ENCODE measurements around the gene GPR137B. TPM values are rescaled to one million over a fixed set of nuclear protein-coding genes. Genes with fewer than 3 reads are reported as not detected.
A peak's percentile ranks its signal among the peaks of the same experiment; 100 is the strongest.

The GPR137B gene
- total RNA-seq, 3 donors from 2014 or later: 6.0 to 13.3 (median 8.5) TPM

DNA sequence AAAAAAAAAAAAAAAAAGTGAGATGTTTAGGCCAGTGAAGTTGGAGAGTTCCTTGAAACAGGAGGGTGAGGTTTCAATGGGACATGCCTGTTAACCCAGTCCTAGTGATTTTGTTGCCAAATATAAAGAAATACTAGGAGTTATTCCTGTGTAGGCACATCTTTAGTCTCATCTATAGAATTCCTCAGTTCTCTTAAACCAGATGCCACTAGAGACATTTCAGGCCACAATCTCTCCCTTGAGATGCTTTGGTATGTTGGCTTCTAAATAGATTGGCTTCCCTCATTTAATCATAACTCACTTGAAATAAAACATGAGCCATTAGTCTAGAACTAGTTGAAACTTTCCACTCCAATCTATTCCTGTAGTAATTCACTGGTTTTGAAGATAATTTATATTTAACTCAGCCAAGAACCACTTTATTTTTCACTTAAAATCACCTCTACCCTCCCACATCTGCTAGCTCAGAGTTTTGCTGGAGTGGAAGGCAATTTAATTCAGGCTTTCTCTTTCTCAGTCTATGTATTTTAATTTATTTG is 29.8 kb downstream of the GPR137B start:
- no peaks in the 10 kb centered on the region for H3K4me1 ChIP-seq (ENCODE audit: low read depth)
- no peak overlapping the region for H3K4me3 ChIP-seq
- TF ChIP-seq, protein P1, sequence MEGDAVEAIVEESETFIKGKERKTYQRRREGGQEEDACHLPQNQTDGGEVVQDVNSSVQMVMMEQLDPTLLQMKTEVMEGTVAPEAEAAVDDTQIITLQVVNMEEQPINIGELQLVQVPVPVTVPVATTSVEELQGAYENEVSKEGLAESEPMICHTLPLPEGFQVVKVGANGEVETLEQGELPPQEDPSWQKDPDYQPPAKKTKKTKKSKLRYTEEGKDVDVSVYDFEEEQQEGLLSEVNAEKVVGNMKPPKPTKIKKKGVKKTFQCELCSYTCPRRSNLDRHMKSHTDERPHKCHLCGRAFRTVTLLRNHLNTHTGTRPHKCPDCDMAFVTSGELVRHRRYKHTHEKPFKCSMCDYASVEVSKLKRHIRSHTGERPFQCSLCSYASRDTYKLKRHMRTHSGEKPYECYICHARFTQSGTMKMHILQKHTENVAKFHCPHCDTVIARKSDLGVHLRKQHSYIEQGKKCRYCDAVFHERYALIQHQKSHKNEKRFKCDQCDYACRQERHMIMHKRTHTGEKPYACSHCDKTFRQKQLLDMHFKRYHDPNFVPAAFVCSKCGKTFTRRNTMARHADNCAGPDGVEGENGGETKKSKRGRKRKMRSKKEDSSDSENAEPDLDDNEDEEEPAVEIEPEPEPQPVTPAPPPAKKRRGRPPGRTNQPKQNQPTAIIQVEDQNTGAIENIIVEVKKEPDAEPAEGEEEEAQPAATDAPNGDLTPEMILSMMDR (IDR thresholded peaks at IDR 0.05): no peak
- no peaks in the 10 kb centered on the region for H3K9me3 ChIP-seq
- no peak for DNase-seq
- no peaks in the 10 kb centered on the region for H3K36me3 ChIP-seq (ENCODE audit: low read depth)
- ATAC-seq: no peak
- intact Hi-C loops (cut with DNase I, micrococcal nuclease): no loop called here

DNA sequence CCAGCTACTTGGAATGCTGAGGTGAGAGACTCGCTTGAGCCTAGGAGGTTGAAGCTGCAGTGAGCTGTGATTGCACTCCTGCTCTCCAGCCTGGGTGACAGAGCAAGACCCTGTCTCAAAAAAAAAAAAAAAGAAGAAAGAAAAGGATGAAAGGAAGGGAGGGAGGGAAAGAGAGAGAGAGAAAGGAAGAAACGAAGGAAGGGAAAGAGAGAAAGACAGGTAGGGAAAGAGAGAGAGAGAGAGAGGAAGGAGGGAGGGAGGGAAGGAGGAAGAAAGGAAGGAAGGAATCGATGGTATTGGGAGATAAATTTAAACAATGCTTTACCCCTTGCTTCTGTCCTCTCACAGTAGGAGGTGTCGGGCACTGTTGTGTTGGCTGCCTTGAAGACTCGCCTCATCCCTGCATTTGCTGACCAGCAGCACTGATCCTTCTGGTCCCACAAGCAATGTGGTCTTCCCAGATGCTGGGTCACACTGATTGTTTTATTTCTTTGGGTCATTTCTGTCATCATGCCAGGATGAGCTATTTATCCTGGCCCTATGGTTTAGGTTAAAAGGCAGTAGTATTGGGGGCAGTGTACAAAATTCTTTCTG is 30.9 kb downstream of the GPR137B start:
- no peak for ATAC-seq
- no peak for DNase-seq
- no peaks in the 10 kb centered on the region for H3K36me3 ChIP-seq (ENCODE audit: low read depth)
- TF ChIP-seq, protein P1 (IDR thresholded peaks at IDR 0.05): no peak
- no peaks in the 10 kb centered on the region for H3K4me1 ChIP-seq (ENCODE audit: low read depth)
- intact Hi-C loops (cut with DNase I, micrococcal nuclease): no loop called here
- no peaks in the 10 kb centered on the region for H3K9me3 ChIP-seq
- no peak overlapping the region for H3K4me3 ChIP-seq

DNA sequence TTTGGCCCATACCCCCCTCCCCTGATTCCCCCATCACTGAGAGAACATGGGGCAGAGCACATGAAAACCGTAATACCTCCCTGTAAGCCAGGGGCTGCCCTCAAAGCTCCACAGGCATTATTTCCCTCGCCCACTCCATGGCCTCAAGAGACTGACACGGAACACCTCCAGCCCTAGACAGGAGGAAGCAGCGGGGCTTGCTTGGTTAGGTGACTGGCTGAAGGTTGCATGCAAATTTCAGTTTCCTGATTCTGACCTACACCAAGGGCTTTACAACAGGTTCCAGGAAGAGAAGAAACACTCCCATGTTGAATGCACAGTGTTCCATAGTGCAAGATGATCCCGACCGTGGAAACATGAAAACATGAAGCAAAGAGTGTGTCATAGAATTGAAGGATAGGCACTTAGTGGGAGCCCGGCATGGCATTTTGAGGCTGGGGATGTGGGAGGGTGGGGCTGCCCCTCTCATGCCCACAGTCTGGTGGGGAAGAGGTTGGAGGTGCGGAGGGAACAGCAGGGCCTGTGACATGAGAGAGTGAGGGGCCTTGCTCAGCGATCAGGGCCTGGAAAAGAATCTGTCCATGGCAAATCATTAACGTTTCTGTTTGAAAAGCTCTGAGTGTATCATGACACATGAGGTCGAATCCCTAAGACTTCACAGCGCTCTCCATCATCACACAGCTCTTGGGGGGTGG is 33.5 kb downstream of the GPR137B start:
- Histone ChIP-seq H3K9me3 (no peaks in the 10 kb centered on the region), H3K4me1 (ENCODE audit: low read depth) (no peaks in the 10 kb centered on the region), H3K4me3 (no peak overlapping the region), H3K36me3 (ENCODE audit: low read depth) (no peaks in the 10 kb centered on the region)
- TF ChIP-seq, protein P1 (IDR thresholded peaks at IDR 0.05): no peak
- DNase-seq (no peak), ATAC-seq (peak; percentile 7)
- intact Hi-C loops (cut with DNase I, micrococcal nuclease): no loop called here

DNA sequence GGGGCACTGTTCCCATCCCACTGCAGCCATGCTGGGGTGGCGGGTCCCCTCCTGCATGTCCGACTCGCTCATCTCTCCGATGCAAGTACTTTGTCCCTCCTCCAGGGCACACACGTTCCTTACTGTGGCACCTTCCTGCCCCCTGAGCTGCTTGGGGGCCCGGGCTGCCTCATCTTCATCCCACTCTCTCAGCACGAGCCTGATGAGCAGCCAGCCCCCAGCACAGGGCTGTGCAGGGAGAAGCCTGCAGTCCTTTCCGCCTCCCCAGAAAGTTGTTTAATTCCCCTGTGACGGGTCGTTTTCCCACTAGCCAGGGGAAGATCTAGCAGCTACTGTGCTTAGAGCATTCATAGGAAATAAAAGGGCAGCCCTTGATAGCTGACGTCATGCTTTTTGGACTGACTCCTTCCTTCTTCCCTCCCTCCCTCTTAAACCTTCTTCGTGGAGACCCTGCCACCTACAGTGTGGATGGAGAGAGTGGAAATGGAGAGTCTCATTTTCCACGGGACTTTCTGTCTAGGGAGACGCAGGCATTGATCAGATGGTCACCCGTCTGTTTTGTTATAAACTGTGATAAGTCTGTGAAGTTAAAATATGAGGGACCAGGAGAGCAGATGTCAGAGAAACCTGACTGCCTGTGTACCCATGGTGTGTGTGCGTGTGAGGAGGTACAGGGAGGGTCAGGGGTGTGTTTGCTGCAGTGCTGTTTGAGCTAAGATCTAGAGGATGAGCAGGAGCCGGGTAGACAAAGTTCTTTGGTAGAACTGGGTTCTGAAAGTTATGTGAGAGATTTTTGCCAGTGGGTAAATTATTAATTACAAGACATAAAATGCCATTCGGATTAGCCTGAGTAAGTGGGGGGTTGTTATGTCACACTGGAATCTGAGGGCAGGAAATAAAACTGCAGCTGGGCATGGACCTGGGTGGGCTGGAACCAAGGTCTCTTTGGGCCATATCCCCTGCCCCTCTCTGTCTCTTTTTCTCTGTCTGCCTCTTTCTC is 34.3 kb downstream of the GPR137B start:
- Histone ChIP-seq H3K9me3 (no peaks in the 10 kb centered on the region), H3K4me1 (ENCODE audit: low read depth) (no peaks in the 10 kb centered on the region), H3K4me3 (no peak overlapping the region), H3K36me3 (ENCODE audit: low read depth) (no peaks in the 10 kb centered on the region)
- intact Hi-C loops (cut with DNase I, micrococcal nuclease): no loop called here
- DNase-seq: no peak
- TF ChIP-seq, protein P1 (IDR thresholded peaks at IDR 0.05): no peak
- no peak for ATAC-seq

GRCh38 chr1:236179634-236180033 is 37.3 kb downstream of the GPR137B start:
- intact Hi-C loops (cut with DNase I, micrococcal nuclease): no loop called here
- TF ChIP-seq, protein P1 (IDR thresholded peaks at IDR 0.05): no peak
- no peak for DNase-seq
- no peak for ATAC-seq
- Histone ChIP-seq H3K9me3 (no peaks in the 10 kb centered on the region), H3K4me3 (no peak overlapping the region), H3K36me3 (ENCODE audit: low read depth) (no peaks in the 10 kb centered on the region), H3K4me1 (ENCODE audit: low read depth) (no peaks in the 10 kb centered on the region)

Data from mucosa of descending colon (tissue), 3 donors.